GM18873 (cell line): Measurements from ENCODE around the gene MSH3.
"Not testable (repeated sequence)": the region's sequence is repeated elsewhere in the genome, so short reads cannot be mapped to it uniquely, and the experiment has no call there.

Experiments used
- ATAC-seq: cut with Tn5 transposase; IDR thresholded peaks from one replicate; pipeline ENCODE4 v1.9.1; 2021; ENCODE audit warnings: mild to moderate bottlenecking, moderate library complexity, moderate number of reproducible peaks; ENCODE audit not compliant: unreplicated experiment, low FRiP score

MSH3 gene

GRCh38 chr5:80655231-80655774 lies 851 bp downstream of the MSH3 start:
- ATAC-seq = no peak

GRCh38 chr5:80656425-80656824 lies 2.0 kb downstream of the MSH3 start:
- no peak for ATAC-seq

- ATAC-seq = no peak
Observed at GRCh38 chr5:80659106-80659505, 4.7 kb downstream of the MSH3 start.

DNA sequence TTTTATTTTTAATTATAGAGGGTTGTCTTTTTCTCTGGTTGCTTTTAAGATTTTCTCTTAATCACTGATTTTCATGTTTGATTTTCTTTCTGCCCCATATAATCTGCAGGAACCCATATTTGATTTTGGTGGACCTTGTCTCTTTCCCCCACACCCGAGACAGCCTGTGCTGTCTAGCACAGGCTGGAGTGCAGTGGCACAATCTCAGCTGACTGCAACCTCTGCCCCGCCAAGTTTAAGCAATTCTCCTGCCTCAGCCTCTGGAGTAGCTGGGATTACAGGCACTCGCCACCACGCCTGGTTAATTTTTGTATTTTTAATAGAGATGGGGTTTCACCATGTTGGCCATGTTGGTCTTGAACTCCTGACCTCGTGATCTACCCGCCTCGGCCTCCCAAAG lies 6.2 kb downstream of the MSH3 start:
- not testable (repeated sequence) for ATAC-seq

DNA sequence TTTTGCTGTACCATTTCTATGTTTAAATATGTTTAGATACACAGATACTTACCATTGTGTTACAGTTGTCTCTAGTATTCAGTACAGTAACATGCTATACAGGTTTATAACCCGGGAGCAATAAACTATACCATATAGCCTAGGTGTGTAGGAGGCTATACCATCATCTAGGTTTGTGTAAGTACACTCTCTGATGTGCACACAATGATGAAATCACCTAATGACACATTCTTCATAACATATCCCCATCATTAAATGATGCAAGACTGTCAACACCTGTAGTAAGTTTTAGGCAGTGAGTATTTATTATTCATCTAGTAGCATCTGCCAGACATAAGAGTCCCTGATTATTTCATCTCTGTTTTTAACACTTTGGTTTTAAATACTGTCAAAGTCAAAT lies 7.7 kb downstream of the MSH3 start:
- ATAC-seq = no peak

DNA sequence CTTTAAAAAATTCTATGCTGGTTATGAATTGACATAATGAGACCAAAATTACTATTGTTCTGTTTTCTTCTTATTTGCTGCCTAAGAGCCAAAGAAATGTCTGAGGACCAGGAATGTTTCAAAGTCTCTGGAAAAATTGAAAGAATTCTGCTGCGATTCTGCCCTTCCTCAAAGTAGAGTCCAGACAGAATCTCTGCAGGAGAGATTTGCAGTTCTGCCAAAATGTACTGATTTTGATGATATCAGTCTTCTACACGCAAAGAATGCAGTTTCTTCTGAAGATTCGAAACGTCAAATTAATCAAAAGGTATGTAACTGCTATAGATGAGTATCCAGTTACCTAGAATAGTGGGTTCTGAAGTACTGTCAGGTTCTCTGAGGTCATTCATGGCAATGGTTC lies 10.6 kb downstream of the MSH3 start:
- ATAC-seq = no peak

GRCh38 chr5:80667384-80667783 lies 12.9 kb downstream of the MSH3 start:
- no peak for ATAC-seq

DNA sequence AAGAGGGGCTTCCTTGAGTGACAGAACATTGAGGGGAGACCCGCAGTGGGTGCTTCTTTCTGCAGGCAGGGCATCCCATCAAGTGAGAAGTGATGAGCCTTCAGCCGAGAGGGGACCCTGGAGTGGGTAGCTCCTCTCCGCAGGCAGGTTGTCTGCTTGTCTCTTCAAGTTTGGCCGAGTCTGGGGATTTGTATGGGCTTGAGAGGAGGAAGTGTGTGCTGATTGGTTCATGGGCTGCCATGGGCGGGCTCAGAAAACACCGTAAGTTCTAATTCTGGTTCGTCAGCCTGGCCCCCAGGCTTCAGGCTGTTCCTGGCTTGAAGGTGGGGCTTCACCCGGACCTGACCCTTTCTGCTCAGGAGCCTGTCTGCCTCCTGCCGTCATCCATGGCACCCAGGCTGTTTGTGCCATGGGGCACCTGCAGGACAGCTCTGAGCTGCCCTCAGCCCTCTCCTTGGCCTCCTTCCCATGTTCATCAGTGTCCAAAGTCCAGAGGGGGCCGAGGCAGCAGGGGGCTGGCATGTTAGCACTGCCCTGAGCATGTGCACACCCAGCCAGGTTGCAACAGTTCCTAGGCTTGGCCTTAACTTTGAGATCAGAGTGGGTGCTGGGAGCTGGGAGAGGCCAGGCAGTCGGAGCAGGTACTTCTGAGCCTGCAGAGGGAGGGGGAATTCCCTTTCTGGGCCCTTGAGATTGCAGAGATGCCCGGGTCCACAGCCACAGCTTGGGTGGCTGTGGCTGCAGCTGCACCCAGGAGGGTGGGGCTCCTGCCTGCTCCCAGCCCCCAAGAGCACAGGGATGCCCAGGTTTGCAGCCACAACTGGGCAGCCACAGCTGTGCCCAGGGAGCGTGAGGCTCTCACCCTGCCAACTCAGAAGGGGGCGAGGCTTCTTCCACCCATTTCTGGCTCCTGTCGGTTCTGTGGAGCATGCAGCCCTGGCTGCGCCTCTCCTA lies 13.8 kb downstream of the MSH3 start:
- ATAC-seq = peak; percentile 64

- no peak for ATAC-seq
Observed at GRCh38 chr5:80672140-80672736, 17.8 kb downstream of the MSH3 start.

DNA sequence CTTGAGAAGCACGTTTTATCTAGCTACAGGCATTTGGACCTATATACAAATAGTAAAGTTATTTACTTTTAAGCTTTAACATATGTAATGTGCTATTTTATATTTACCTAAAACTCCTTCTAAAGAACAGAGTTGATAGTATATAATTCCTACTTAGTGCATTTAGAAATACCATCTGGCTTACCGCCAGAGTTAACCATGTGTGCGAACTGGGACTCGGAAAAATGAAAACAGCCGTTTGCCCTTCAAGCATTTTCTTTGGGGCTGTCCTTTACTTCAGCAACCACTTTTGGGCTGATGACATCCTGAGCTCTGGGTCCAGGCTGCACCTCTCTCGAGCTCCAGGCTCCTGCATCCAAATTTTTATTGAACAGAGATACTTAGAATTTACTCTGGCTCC lies 22.3 kb downstream of the MSH3 start:
- ATAC-seq = no peak

DNA sequence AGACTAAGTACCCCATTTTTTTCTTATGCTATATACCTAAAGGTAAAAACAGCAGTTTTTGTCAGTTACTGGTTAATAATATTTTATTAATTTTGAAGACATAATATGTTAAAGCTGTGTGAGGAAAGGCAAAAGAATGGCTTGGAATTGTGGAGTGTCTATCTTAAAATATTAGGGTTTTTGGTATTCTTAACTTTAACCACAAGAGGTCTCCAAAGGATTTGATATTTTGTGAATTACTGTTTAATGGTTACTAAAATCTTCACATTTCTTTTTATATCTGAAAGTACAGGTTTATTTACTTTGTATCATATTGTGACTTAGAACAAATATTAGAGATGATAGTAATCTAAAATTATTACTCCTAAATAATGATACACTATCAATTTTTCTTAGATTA lies 32.3 kb downstream of the MSH3 start:
- no peak for ATAC-seq

GRCh38 chr5:80688648-80689420 lies 34.4 kb downstream of the MSH3 start:
- no peak for ATAC-seq

DNA sequence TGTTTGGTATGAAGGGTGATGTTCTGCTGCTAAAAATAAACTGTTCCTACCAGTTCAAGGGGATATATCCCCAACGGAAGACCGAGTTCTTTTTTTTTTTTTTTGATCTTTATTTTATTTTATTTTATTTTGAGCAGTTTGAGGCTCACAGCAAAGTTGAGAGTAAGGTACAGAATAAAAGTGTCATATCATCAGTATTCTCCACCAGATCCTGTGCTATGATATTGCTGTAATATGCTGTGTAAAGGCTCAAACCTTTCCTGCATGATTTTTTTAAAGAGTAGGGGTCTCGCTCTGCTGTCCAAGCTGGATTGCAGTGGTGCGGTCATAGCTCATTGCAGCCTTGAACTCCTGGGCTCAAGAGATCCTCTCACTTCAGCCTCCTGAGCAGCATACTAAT lies 35.2 kb downstream of the MSH3 start:
- no peak for ATAC-seq

- ATAC-seq = no peak
Observed at GRCh38 chr5:80695666-80696065, 41.2 kb downstream of the MSH3 start.

DNA sequence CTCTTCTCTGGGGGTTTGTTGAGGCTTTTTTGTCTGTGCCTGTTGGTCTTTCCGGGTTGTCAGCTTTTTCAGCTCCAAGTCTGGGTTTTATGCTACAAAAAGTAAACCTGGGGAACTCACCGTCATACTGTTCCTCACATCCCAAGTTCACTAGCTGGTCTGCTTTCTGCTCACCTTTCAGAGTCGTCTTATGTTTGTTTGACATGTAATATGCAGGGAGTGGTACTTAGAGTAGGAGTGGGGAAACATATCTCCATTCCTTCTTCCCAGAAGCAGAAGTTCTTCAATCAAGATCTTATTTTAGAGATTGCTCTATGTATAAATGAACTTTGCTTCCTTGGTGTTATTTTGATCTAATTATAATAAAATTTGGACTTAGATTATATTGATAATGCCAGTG lies 42.0 kb downstream of the MSH3 start:
- ATAC-seq = no peak

DNA sequence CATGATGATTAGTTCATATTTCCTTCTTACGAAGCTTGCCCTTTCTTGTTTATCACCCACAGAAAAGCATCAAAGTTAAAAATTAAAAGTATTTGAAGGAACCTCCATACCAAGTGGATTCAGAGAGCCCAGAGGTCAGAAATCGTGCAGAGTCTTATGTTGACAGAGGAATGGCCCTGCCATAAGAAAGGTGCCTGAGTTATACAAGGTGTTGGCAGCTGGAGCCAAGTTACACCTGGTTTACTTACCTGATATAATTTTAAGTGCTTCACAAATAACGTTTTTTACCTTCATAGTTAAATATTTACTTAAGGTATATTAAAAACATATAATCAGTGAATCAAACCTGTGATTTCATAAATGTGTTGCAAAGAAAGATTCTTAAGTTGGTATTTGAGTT lies 42.6 kb downstream of the MSH3 start:
- ATAC-seq = no peak

GRCh38 chr5:80698369-80698768 lies 43.9 kb downstream of the MSH3 start:
- no peak for ATAC-seq

- no peak for ATAC-seq
Observed at GRCh38 chr5:80701597-80701996, 47.1 kb downstream of the MSH3 start.

- no peak for ATAC-seq
Observed at GRCh38 chr5:80703291-80703690, 48.8 kb downstream of the MSH3 start.

DNA sequence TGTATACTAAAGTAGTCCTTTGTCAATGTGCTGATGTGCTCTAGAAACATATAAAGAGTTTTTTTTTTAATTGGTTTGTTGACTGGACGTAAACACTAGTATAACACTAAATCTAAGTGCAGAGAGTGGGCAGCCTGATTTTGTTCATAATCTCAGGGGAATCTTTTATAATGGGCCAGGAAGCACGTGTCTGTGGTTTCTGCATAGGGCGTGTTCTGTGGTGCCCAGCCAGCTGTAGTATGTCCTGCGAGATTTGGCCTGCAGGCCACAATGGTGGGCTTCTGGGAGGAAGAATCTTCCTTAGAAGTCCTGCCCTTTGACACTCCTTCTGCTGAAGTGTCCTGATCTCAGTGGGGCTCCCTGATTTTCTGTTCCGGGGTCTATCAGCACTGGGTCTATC lies 49.3 kb downstream of the MSH3 start:
- no peak for ATAC-seq

GRCh38 chr5:80704221-80704620 lies 49.8 kb downstream of the MSH3 start:
- no peak for ATAC-seq
